HepG2 (cell line): ENCODE measurements around the gene GLI3.

ENCODE experiments used
- ATF5 ChIP-seq: sonication (generic); formaldehyde crosslinking; IDR thresholded peaks from 2 replicates; pipeline ENCODE4 v1.4.0; 2020; ENCODE audit warnings: mild to moderate bottlenecking, low read depth, missing genetic modification reagents
- CTCF ChIP-seq: sonication (generic); formaldehyde crosslinking; IDR thresholded peaks from 2 replicates; pipeline ENCODE4 v1.5.0; 2020; ENCODE audit warnings: mild to moderate bottlenecking, missing genetic modification reagents, moderate library complexity
- ZKSCAN1 ChIP-seq: fragments of 150-350 bp; IDR thresholded peaks from 2 replicates; pipeline ENCODE4 v1.6.1; 2014; ENCODE audit warnings: low read length
- ZNF629 ChIP-seq: sonication (generic); formaldehyde crosslinking; conservative IDR thresholded peaks from 2 replicates; pipeline ENCODE4 v1.5.0; 2020; ENCODE audit warnings: missing genetic modification reagents

GRCh38 chr7:42084263-42084662 lies 152.7 kb downstream of the GLI3 start:
- TF ChIP-seq ZKSCAN1 (no peak), ZNF629 (no peak), CTCF (no peak), ATF5 (CRISPR knock-in tag) (no peak)
